ENCODE data around the gene BZW2. TPM values are rescaled to one million over a fixed set of nuclear protein-coding genes. Genes with fewer than 3 reads are reported as not detected.
A peak's percentile ranks its signal among the peaks of the same experiment; 100 is the strongest.

Gene BZW2
- total and polyA plus RNA-seq, 2 experiments from 2014 or later, result 236 to 358 TPM

GRCh38 chr7:16646472-16647072, 591 bp downstream of the BZW2 start:
- peak; percentile 24 to 36 for DNase-seq (ENCODE audit: low read depth in 1 of 2, low spot score in 1 of 2)
- peak overlapping the region; percentile 99 for H3K27ac ChIP-seq
- TF ChIP-seq, protein P1, sequence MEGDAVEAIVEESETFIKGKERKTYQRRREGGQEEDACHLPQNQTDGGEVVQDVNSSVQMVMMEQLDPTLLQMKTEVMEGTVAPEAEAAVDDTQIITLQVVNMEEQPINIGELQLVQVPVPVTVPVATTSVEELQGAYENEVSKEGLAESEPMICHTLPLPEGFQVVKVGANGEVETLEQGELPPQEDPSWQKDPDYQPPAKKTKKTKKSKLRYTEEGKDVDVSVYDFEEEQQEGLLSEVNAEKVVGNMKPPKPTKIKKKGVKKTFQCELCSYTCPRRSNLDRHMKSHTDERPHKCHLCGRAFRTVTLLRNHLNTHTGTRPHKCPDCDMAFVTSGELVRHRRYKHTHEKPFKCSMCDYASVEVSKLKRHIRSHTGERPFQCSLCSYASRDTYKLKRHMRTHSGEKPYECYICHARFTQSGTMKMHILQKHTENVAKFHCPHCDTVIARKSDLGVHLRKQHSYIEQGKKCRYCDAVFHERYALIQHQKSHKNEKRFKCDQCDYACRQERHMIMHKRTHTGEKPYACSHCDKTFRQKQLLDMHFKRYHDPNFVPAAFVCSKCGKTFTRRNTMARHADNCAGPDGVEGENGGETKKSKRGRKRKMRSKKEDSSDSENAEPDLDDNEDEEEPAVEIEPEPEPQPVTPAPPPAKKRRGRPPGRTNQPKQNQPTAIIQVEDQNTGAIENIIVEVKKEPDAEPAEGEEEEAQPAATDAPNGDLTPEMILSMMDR (IDR thresholded peaks at IDR 0.05; ENCODE audit: low read depth, low read length), result no peak
- peaks cover 47% of the 10 kb centered on the region for H3K4me1 ChIP-seq (ENCODE audit: low read depth)
- no peaks in the 10 kb centered on the region for H3K27me3 ChIP-seq
- H3K36me3 ChIP-seq, result no peaks in the 10 kb centered on the region
- no peaks in the 10 kb centered on the region for H3K9me3 ChIP-seq (ENCODE audit: low read depth)
- H3K4me3 ChIP-seq, result peak overlapping the region; percentile 81

DNA sequence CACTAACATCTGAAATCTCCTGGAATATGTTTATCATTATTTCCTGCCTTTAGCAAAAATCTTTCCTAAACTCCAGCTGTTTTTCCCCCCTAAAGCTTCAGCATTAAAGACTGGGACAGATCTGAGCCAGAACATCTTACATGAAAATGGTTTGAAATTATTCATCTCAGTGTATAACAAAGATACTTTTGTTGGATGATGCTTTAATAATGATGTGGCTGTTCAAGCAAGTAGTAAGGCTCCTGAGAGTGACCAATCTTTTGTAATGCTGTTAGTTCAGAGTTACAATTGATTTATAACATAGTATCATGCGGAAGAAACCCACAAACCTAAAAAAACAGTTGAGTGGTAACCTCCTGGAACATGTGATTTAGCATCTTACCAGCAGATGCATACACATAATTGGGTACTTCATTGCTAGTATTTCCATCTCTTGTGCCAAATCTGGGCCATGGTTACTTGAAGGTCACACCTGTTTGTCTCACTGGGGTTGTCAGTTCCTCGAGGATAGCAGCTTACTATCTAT, 1.5 kb downstream of the BZW2 start:
- no peak for DNase-seq (ENCODE audit: low read depth in 1 of 2, low spot score in 1 of 2)
- no peaks in the 10 kb centered on the region for H3K36me3 ChIP-seq
- TF ChIP-seq, protein P1 (IDR thresholded peaks at IDR 0.05; ENCODE audit: low read depth, low read length), result no peak
- H3K27me3 ChIP-seq, result no peaks in the 10 kb centered on the region
- peak overlapping the region; percentile 99 for H3K27ac ChIP-seq
- peak overlapping the region; percentile 81 for H3K4me3 ChIP-seq
- peaks cover 52% of the 10 kb centered on the region for H3K4me1 ChIP-seq (ENCODE audit: low read depth)
- no peaks in the 10 kb centered on the region for H3K9me3 ChIP-seq (ENCODE audit: low read depth)

- no peaks in the 10 kb centered on the region for H3K27me3 ChIP-seq
- DNase-seq (ENCODE audit: low read depth in 1 of 2, low spot score in 1 of 2), result no peak
- H3K36me3 ChIP-seq, result no peaks in the 10 kb centered on the region
- peaks cover 49% of the 10 kb centered on the region for H3K4me1 ChIP-seq (ENCODE audit: low read depth)
- peak overlapping the region; percentile 54 for H3K27ac ChIP-seq
- TF ChIP-seq, protein P1 (IDR thresholded peaks at IDR 0.05; ENCODE audit: low read depth, low read length), result no peak
- no peaks in the 10 kb centered on the region for H3K9me3 ChIP-seq (ENCODE audit: low read depth)
- H3K4me3 ChIP-seq, result peak overlapping the region; percentile 81
These were observed 2.6 kb downstream of the BZW2 start for GRCh38 chr7:16648551-16648950.

DNA sequence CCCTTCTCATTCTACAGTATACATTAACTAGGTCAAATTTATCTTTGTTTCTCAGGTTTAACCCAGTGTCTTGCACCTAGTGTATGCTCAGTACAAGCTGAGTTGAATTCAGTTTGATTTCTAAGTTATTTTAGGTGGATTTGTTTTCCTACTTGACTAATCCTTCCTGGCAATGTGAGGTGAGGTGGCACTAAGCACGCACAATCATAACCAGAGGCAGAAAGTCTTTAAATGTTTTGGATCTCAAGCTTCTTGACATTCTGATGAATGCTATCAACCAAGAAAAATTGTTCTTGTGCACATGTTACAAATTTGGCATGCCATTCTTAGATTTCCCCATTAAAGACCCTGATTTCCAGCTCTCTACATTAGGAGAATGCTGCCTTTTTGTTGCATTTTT, 3.2 kb downstream of the BZW2 start:
- H3K4me3 ChIP-seq, result peak overlapping the region; percentile 81
- no peaks in the 10 kb centered on the region for H3K27me3 ChIP-seq
- peaks cover 49% of the 10 kb centered on the region for H3K4me1 ChIP-seq (ENCODE audit: low read depth)
- H3K9me3 ChIP-seq (ENCODE audit: low read depth), result no peaks in the 10 kb centered on the region
- TF ChIP-seq, protein P1 (IDR thresholded peaks at IDR 0.05; ENCODE audit: low read depth, low read length), result no peak
- DNase-seq (ENCODE audit: low read depth in 1 of 2, low spot score in 1 of 2), result no peak
- peak overlapping the region; percentile 54 for H3K27ac ChIP-seq
- no peaks in the 10 kb centered on the region for H3K36me3 ChIP-seq

DNA sequence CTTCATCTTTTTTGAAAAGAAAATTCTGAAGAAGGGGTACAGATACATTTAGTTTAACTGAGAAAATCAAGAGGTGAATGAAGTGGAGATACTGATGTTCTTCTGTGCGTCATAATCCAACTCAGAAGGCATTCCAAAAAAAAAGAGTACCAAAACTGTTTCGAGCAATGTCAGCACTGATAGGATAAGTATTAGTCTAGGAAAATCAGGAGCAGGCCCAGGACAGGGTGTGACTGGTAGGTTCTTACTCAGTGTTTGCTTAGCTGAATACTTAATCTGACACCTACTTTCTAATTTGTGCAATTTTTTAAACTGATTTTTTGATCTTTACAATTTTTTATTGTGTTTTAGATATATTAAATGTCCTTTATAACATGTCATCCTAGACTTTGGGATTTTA, 4.3 kb downstream of the BZW2 start:
- TF ChIP-seq, protein P1 (IDR thresholded peaks at IDR 0.05; ENCODE audit: low read depth, low read length), result no peak
- peaks cover 58% of the 10 kb centered on the region for H3K4me1 ChIP-seq (ENCODE audit: low read depth)
- H3K36me3 ChIP-seq, result no peaks in the 10 kb centered on the region
- H3K27me3 ChIP-seq, result no peaks in the 10 kb centered on the region
- H3K4me3 ChIP-seq, result no peak overlapping the region
- no peaks in the 10 kb centered on the region for H3K9me3 ChIP-seq (ENCODE audit: low read depth)
- DNase-seq (ENCODE audit: low read depth in 1 of 2, low spot score in 1 of 2), result no peak
- peak overlapping the region; percentile 54 for H3K27ac ChIP-seq

All from cardiac muscle cell (in vitro differentiated cells and primary cell).